DMS53 (cell line): ENCODE measurements around the gene UBE4B.
"Not testable (repeated sequence)": the region's sequence is repeated elsewhere in the genome, so short reads cannot be mapped to it uniquely, and the experiment has no call there.

ENCODE experiments used
- DNase-seq: peaks from one replicate; lab custom pipeline; 2025; lab: John Stamatoyannopoulos, UW

Gene UBE4B

DNA sequence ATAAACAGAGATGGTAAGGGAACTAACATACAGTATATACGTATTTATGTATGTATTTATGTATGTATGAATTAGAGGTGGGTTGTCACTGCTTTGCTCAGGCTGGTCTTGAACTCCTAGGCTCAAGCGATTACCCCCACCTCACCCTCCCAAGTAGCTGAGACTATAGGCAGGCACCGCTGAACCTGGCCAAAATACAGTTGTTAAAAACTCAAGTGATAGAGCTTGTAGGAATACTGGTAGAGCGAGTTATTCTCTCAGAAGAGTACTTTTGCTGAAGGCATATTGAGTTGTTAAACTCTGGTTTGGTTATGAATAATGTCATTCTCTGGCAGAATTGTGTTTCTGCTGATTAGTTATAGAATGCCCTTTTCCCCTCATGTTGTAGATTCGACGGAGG, 38.9 kb downstream of the UBE4B start:
- DNase-seq: no peak

DNA sequence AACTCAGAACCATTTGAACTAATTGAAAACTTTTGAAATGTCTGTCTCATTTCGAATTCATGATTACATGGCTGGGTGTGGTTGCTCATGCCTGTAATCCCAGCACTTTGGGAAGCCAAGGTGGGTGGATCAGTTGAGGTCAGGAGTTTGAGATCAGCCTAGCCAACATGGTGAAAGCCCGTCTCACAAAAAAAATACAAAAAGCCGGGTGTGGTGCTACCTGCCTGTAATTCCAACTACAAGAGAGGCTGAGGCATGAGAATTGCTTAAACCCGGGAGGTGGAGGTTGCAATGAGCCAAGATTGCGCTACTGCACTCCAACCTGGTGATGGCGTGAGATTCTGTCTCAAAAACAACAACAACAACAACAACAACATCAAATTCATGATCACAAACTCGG, 40.6 kb downstream of the UBE4B start:
- DNase-seq: not testable (repeated sequence)

DNA sequence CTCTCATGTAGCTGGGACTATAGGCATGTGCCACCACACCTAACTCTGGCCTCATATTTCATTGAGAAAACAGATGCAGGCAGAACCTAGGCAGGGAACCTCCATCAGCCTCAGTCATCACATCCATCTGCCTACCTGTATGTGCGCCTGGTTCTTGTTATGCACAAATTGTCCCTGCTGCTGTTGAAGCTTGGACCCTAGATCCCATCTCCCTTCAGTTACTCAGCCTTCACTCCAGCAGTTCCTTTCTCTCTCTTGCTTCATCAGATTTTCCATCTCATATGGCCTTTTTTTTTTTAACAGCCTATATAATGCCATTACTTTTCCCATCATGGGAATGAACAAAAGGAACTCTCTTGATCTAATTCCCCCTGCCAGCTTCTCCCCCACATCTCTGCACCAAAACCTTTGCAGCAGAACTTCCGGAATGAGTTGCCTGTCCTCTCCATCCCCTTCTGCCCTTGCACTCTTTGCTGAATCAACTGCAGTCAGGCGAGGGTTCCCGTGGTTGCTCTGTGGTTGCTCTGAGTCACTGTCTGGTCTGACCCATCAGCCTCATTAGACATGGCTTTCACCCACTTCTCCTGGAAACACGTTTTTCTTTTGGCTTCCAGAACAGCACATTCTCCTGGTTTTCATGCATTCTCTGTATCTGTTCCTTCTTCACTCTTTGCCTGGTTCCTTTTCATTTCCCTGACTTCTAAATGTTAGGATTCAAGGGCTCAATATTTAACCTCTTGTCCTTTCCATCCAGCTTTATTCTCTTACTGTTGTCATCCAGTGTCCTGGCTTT, 41.5 kb downstream of the UBE4B start:
- DNase-seq: no peak

DNA sequence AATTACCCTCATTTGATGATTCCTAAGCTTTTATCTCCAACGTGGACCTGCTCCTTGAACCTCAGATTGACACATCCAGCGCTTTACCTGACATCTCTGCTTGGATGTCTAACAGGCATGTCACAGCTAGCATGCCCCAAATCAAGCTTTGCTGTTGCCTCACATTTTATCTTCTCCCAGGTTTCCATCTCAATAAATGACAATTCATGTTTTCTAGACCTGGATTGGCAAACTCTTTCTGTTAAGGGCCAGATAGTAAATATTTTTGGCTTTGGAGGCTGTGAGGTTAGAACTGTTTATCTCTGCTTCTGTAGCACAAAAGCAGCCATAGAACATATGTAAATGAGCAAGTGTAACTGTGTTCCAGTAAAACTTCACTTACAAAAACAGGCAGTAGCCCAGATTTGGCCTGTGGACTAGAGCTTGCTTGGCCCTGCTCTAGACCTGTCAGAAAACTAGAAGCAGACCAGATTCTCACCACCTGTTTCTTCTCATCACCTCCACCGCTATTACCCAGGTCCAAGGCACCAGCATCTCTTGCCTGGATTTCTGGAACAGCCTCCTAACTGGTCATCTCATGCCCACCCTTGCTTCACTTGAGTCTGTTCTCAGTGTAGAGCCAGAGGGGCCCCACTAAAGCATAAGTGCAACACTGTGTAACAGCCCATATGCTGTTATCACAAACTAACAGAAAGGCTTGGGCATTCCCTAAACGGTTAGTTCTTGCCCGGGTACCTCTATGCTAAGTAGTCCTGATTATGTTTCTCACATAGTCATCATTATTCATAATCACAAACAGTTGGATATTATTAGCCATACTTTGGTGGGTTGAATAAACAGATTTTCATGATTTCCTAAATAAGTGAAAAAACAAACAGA, 42.3 kb downstream of the UBE4B start:
- no peak for DNase-seq

DNA sequence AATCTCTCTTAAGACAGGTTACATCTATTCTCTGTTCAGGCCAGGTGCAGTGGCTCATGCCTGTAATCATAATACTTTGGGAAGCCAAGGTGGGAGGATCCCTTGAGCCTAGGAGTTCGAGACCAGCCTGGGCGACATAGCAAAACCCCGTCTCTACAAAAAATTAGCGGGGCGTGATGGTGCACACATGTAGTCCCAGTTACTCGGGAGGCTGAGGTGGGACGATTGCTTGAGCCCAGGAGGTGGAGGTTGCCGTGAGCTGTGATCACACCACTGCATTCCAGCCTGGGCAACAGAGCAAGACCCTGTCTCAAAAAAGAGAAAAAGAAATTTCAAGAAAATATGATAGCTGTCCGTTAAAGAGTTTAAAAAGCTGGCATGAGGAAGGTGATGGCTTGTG, 43.0 kb downstream of the UBE4B start:
- DNase-seq: no peak

DNA sequence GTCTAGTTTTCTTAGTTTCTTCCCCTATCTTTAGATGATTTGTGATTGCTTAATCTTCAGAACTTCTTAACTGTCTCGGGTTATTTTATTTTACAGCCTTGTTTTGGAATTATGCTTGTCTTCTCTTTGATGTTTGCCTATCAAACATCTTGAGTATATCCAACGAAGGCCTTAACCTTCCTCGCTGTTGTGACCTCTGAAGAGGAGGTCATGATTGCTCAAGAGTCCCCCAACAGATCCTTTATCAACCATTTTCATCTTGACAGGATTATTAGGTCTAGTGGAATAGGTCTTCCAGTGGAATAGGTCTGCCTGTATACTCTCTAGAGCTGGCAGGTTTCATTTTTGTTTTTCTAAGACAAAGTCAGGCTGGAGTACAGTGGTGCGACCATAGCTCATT, 45.7 kb downstream of the UBE4B start:
- no peak for DNase-seq

DNA sequence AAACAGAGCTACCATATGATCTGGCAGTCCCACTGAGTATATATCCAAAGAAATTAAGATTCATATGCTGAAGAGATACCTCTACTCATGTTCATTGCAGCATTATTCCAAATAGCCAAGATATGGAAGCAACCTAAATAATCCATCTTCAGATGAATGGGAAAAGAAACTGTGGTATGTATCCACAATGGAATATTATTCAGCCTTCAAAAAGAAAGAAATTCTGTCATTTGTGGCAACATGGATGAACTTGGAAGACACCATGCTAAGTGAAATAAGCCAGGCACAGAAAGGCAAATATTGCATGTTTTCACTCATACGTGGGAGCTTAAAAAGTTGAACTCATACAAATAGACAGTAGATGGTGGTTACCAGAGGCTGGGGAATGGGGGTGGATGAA, 47.8 kb downstream of the UBE4B start:
- DNase-seq: no peak

DNA sequence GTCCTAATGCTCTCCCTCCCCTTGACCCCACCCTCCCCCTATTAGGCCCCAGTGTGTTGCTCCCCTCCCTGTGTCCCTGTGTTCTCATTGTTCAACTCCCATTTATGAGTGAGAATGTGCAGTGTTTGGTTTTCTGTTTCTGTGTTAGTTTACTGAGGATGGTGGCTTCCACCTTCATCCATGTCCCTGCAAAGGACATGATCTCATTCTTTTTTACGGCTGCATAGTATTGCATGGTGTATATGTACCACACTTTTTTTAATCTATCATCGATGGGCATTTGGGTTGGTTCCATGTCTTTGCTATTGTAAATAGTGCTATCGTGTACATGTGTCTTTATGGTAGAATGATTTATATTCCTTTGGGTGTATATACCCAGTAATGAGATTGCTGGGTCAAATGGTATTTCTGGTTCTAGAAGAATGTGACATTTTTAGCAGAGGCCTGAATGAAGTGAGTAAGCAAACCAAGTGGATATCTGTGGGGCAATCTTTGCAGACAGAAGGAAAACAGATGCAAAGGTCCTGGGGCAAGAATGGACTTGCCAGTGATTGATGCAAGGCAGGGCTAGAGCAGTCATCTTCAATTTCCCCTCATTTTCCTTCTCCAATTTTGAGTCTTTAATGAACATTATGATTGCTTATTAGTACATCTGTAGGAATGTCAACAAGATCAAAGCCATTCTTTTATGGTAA, 50.2 kb downstream of the UBE4B start:
- no peak for DNase-seq

DNA sequence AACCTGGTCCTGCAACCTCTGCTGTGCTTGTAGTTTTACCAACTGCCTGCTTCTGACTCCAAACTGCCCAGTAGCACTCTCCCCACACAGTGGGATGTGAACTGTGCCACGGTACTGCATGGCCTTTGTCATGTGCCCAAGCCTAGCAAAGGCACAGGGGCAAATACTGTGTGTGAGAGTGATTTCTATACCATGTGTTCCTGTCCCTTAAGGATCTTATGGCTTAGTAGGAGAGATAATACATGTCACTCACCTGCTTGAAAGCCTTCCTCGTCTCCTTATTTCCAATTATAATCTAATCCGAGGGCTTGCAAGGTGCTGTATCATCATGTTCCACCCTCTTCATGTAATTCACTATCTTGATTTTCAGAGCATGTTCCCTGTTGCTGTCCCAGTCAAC, 51.3 kb downstream of the UBE4B start:
- DNase-seq: no peak

DNA sequence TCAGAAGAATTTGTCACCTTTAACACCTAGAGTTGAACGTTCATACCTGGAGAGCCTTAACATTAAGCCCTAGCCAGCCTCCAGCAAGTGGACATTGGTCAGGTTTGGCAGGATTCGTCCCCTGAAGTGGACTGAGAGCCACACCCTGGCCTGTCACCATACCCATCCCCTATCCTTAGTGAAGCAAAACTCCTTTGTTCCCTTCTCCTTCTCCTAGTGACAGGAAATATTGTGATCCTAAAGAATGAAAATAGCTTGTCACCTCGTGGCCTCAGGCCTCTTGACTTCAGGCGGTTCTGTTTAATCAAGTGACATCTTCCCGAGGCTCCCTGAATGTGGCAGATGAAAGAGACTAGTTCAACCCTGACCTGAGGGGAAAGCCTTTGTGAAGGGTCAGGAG, 52.3 kb downstream of the UBE4B start:
- peak; percentile 18 for DNase-seq

DNA sequence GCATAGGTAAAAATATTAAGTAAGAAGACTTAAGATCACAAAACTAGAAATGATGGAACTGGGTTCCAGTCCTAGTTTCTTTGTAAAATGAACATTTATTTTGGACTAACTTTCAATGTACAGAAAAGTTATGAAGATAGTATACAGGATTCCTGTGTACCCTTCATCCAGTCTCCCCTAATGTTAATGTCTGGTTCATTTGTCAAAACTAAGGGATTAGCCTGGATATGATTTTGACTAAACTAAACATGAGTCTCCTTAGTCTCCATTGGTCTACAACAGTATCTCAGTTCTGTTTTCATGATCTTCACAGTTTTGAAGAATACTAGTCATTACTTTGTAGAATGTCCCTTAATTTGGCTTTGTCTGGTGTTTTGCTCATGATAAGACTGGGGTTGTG, 54.5 kb downstream of the UBE4B start:
- DNase-seq: no peak

DNA sequence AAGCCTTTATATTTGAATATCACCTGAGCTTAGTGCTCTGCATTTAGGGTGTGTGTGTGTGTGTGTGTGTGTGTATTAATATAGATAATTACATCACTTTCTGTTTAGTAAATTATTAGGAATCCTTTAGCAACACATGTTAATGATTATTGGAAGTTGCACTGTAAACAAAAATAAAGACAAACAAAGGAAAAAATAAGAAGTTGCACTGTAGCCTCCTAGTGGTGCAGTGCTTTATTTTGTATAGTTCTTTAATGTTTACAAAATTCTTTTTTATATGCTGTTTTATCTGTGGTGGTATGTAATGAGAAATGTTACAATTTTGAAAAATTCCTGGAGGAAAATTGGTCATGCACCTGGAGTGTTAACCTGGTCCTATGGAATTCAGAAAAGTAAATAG, 69.2 kb downstream of the UBE4B start:
- DNase-seq: no peak

DNA sequence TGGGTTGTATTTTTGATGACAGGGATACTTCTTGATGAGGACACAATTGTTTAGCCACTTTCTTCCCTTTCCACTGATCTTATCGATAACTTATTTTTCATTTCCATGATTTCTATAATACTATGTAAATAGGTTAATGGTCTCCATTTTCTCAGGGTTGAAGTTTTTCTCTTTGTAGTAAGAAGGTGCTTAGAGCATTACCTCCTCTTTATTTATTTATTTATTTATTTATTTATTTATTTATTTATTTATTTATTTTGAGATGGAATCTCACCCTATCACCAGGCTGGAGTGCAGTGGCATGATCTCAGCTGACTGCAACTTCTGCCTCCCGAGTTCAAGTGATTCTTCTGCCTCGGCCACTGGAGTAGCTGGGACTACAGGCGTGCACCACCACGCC, 70.4 kb downstream of the UBE4B start:
- no peak for DNase-seq

DNA sequence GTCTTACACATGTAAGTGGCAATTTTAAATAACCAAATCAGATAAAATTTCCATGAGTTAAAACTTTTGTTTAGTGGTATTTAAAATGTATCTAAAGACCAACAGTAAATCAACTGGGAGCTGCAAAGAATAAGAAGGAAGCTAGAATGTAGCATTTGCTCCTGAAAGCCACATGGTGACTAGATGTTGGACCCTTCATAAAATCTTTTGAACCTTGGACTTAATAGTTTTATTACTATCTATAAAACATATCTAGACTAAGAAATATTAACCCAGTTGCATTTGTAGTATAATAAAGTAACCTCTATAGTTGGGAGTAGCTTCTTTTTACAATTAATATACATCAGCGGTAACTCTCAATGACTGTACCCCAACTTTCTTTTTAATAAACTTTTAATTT, 72.1 kb downstream of the UBE4B start:
- no peak for DNase-seq

DNA sequence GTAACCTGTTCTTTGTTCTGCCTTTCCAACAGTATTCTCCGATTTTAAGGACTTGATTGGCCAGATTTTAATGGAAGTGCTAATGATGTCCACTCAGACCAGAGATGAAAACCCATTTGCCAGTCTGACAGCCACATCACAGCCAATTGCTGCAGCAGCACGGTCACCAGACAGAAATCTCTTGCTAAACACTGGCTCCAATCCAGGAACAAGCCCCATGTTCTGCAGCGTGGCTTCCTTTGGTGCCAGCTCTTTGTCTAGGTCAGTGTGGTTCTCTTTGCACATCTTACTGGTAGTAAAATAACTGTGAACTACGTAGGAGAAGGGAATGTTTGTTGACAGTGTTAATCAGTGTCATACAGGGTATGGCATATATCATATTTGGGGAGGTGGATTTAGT, 72.7 kb downstream of the UBE4B start:
- no peak for DNase-seq

DNA sequence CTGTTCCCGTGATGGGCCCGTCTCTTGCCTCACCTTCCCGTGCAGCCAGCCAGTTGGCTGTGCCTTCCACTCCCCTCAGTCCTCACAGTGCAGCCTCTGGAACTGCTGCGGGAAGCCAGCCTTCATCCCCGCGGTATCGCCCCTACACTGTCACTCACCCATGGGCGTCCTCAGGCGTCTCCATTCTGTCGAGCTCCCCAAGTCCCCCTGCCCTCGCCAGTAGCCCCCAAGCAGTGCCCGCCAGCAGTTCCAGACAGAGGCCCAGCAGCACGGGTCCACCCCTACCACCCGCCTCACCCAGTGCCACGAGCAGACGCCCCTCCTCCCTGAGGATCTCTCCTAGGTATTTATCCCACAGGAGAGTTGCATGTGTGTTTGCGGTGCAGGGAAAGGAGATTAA, 73.5 kb downstream of the UBE4B start:
- DNase-seq: no peak

DNA sequence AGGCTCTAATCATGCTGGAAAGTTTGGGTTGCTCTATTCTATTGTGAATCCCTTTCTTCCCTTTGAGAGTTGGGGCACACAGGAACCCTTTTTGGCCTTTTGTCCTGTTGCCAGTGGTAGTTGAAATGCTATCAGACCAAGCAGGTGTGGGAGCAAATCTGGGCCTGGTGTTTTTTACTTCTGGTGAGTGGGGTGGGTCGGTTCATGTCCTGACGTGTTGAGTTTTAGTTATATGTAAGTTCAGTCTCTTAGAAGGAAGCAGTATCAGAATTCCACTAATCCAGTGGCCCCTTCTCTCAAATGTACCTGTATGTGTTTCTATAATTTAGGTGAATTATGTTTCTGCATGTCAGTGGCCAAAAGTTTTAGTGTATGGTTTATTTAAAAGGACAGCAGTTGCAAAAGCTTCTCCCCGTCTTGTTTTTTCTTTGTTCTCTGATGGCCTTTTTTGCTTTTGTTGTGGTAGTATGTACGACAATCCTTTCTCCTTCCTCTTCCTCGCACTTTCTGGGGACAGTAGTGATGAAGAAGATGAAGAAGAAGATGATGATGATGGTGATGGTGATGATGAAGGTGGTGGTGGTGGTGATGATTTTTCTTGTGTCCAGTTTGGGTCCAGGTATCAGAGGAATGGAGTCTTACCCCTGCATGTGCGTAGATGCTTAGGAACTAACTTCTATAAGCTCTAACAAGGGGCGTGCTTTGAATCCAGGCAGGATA, 74.2 kb downstream of the UBE4B start:
- no peak for DNase-seq

DNA sequence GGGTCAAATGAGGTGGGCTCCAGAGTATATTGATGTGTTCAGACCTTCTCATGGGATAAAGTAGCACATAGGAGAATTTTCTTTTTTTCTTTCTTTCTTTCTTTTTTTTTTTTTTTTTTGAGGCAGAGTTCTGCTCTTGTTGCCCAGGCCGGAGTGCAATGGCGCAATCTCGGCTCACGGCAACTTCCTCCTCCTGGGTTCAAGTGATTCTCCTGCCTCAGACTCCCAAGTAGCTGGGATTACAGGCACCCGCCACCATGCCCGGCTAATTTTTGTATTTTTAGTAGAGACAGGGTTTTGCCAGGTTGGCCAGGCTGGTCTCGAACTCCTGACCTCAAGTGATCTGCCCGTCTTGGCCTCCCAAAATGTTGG, 74.7 kb downstream of the UBE4B start:
- DNase-seq: not testable (repeated sequence)

DNA sequence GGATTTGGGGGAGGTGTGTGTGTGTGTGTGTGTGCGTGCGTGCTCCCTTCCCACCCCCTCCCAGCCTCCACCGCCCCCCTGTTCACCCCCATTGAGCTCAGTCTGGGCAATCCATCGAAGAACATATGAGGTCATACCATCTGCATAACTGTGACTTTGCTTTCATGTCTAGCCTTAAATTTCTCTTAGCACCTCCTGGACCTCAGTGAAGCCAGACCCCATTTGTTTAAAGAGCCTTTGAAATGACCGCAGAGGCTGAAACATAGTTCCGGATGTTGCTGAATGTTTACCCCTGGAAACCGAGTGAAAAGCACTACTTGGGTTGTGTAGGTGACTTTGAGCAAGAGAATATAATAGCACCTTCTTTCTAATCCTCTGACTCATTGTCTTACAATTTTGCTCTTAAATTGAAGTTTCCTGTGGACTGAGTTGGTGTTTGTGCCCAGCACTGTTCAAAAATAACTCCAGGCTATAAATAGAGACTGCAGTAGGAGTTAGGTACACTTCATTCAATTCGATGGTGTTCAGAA, 75.4 kb downstream of the UBE4B start:
- DNase-seq: no peak

DNA sequence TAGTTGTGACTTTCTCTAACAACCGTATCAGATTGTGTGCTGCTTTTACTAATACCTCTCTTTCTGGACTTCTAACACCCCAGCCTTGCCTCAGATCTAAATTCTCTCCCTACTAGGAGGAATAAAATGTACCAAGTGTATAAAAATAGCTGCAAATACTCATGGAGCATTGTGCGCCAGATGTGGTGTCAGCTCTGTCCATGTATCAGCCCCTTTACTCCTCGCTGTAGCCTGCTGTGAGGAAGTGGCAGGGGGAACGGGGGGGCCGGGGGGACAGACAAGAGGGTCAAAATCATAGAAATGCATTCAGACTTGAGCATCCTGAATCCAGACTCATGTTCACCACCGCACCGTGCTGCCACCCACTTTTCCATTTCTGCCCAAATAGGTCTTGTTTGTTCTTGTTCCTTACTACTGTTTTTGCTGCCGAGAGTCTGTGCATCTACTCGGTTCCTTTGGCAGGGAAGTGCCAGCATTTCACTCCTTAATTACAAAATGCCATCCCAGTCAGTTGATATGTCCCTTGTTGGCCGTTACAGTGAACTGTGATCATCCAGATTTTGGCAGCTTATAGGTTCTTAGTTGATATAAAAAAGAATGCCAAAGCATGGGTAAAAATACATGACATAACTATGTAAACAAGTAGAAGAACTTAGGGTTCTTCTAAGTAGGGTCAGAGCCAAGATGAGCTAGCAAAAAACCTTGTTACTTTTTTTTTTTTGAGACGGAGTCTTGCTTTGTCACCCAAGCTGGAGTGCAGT, 76.4 kb downstream of the UBE4B start:
- DNase-seq: no peak

DNA sequence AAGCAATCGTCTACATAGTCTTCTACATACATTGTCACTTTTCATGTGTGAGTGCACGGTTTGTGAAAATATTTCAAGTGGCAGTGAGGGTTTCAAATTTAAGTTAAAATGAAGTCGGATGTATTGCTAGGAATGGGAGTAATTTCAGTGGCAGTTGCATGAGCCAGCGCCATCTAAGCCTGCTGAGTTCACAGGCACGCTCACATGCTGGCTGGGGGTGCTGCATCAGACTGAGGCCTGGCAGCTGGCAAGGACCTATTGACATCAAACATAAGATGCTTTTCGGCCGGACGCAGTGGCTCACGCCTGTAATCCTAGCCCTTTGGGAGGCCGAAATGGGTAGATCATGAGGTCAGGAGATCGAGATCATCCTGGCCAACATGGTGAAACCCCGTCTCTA, 80.7 kb downstream of the UBE4B start:
- no peak for DNase-seq
